HG03565 (cell line): ENCODE measurements around the gene FGFR3.

Experiments
- ATAC-seq: cut with Tn5 transposase; IDR thresholded peaks from one replicate; pipeline ENCODE4 v1.9.1; 2021; ENCODE audit warnings: mild to moderate bottlenecking, moderate library complexity; ENCODE audit not compliant: unreplicated experiment

The FGFR3 gene

GRCh38 chr4:1801286-1801958 lies 8.3 kb downstream of the FGFR3 start:
- no peak for ATAC-seq

GRCh38 chr4:1802151-1802715 lies 9.1 kb downstream of the FGFR3 start:
- ATAC-seq = no peak

- no peak for ATAC-seq
These were observed 9.8 kb downstream of the FGFR3 start for GRCh38 chr4:1802720-1803522.

GRCh38 chr4:1803523-1804423 lies 10.7 kb downstream of the FGFR3 start:
- no peak for ATAC-seq

GRCh38 chr4:1804638-1805492 lies 11.8 kb downstream of the FGFR3 start:
- no peak for ATAC-seq

- no peak for ATAC-seq
These were observed 12.6 kb downstream of the FGFR3 start for GRCh38 chr4:1805493-1806222.

- no peak for ATAC-seq
These were observed 13.1 kb downstream of the FGFR3 start for GRCh38 chr4:1806223-1806564.

GRCh38 chr4:1806596-1807331 lies 13.7 kb downstream of the FGFR3 start:
- no peak for ATAC-seq

GRCh38 chr4:1807332-1807777 lies 14.3 kb downstream of the FGFR3 start:
- no peak for ATAC-seq

GRCh38 chr4:1808396-1808795 lies 15.3 kb downstream of the FGFR3 start:
- no peak for ATAC-seq

GRCh38 chr4:1808851-1809753 lies 16.0 kb downstream of the FGFR3 start:
- ATAC-seq = no peak

GRCh38 chr4:1809754-1810502 lies 16.8 kb downstream of the FGFR3 start:
- ATAC-seq = no peak

GRCh38 chr4:1810765-1811164 lies 17.7 kb downstream of the FGFR3 start:
- no peak for ATAC-seq

- no peak for ATAC-seq
These were observed 19.6 kb downstream of the FGFR3 start for GRCh38 chr4:1812720-1813119.

- ATAC-seq = no peak
These were observed 20.1 kb downstream of the FGFR3 start for GRCh38 chr4:1813231-1813630.

- no peak for ATAC-seq
These were observed 20.8 kb downstream of the FGFR3 start for GRCh38 chr4:1813915-1814314.

GRCh38 chr4:1814453-1814852 lies 21.4 kb downstream of the FGFR3 start:
- ATAC-seq = no peak
